Endothelial cell of umbilical vein (primary cell): ENCODE data around the gene BPIFB3. TPM values are rescaled to one million over a fixed set of nuclear protein-coding genes. Genes with fewer than 3 reads are reported as not detected.

Experiments
- BruUV-seq: library from RNA; stranded (reverse); fragments of 400-500 nt; replicated peaks from 2 replicates; lab custom pipeline; 2021; lab: Mats Ljungman, UMichigan
- CTCF ChIA-PET: fragments of 300-600, 350-600 bp; sonication (Branson Sonifier 250); formaldehyde crosslinking; loops from one replicate; lab custom pipeline; 2021; ENCODE audit warnings: antibody characterized with exemption, inconsistent platforms; lab: Charles Lee
- POLR2A ChIA-PET: fragments of 300-600, 350-600 bp; sonication (Branson Sonifier 250); formaldehyde crosslinking; loops from one replicate; lab custom pipeline; 2021; ENCODE audit warnings: antibody characterized with exemption, inconsistent platforms; lab: Charles Lee
- DNase-seq: peaks from one replicate; pipeline ENCODE4 v3.0.0-alpha.2; 2011; ENCODE audit warnings: low read depth, low spot score
- FAIRE-seq: peaks from 2 replicates; lab custom pipeline; 2011; peaks lifted over from hg19 to GRCh38; lab: Jason Lieb, UNC
- H2AFZ ChIP-seq: 2 replicates; pipeline ENCODE4 v1.6.0; 2012; ENCODE audit warnings: low read depth, low read length, control low read depth, inconsistent platforms
- H3K27ac ChIP-seq: 2 replicates; pipeline ENCODE4 v1.5.1; 2011; ENCODE audit warnings: low read depth, mild to moderate bottlenecking, control low read depth, low read length, moderate library complexity; ENCODE audit not compliant: insufficient read depth
- H3K27me3 ChIP-seq, 2 experiments: 2 replicates each; pipeline versions ENCODE4 v1.6.0 to v1.6.1; 2011; ENCODE audit warnings: low read length in 2 of 2, mixed read lengths in 1 of 2; ENCODE audit not compliant: control insufficient read depth in 2 of 2, insufficient read depth in 2 of 2
- H3K36me3 ChIP-seq, 2 experiments: 2 replicates in 1 of 2; 3 replicates in 1 of 2; pipeline ENCODE4 v1.5.1; 2011; ENCODE audit warnings: low read length in 2 of 2, mild to moderate bottlenecking in 1 of 2, moderate library complexity in 1 of 2; ENCODE audit not compliant: control insufficient read depth in 2 of 2, insufficient read depth in 2 of 2; ENCODE audit errors: extremely low read depth in 1 of 2
- H3K4me1 ChIP-seq: 3 replicates; pipeline ENCODE4 v1.5.1; 2011; ENCODE audit warnings: mild to moderate bottlenecking, low read length; ENCODE audit not compliant: control insufficient read depth, insufficient read depth; ENCODE audit errors: extremely low read depth
- H3K4me2 ChIP-seq: 2 replicates; pipeline ENCODE4 v1.6.1; 2011; ENCODE audit warnings: low read length, control low read depth, mixed read lengths; ENCODE audit not compliant: insufficient read depth
- H3K4me3 ChIP-seq, 3 experiments: fragments of 200-600 bp in 1 of 3; sonication (generic), shearing (Covaris generic) in 1 of 3; replicated peaks in 1 of 3; 2 replicates each; pipeline ENCODE4 v1.5.1; 2011 to 2016; ENCODE audit warnings: control low read depth in 3 of 3, low read length in 3 of 3, mild to moderate bottlenecking in 2 of 3, inconsistent platforms in 1 of 3, low read depth in 1 of 3, moderate library complexity in 1 of 3; ENCODE audit not compliant: insufficient read depth in 1 of 3
- H3K79me2 ChIP-seq: 2 replicates; pipeline ENCODE4 v1.6.0; 2012; ENCODE audit warnings: low read length, inconsistent platforms; ENCODE audit not compliant: control insufficient read depth, insufficient read depth
- H3K9ac ChIP-seq: replicated peaks from 2 replicates; pipeline ENCODE3; 2011; ENCODE audit warnings: low read length, control low read depth; ENCODE audit not compliant: insufficient read depth; ENCODE audit errors: extremely low read depth
- H3K9me1 ChIP-seq: replicated peaks from 3 replicates; pipeline ENCODE4 v1.6.0; 2011; ENCODE audit warnings: mild to moderate bottlenecking, low read length; ENCODE audit not compliant: control insufficient read depth, insufficient read depth; ENCODE audit errors: extremely low read depth
- H3K9me3 ChIP-seq: replicated peaks from 2 replicates; pipeline ENCODE4 v1.5.1; 2012; ENCODE audit warnings: low read length, inconsistent platforms; ENCODE audit not compliant: control insufficient read depth, insufficient read depth
- H4K20me1 ChIP-seq: replicated peaks from 2 replicates; pipeline ENCODE3; 2011; ENCODE audit warnings: mild to moderate bottlenecking, low read length; ENCODE audit not compliant: control insufficient read depth, insufficient read depth; ENCODE audit errors: extremely low read depth
- CTCF ChIP-seq, 2 donors: IDR thresholded peaks; 1 replicate in 1 of 2; 2 replicates in 1 of 2; pipeline ENCODE4 v1.5.1; 2011; ENCODE audit warnings: low read length in 2 of 2, mild to moderate bottlenecking in 2 of 2, moderate library complexity in 2 of 2, control low read depth in 1 of 2, inconsistent platforms in 1 of 2, low read depth in 1 of 2; ENCODE audit not compliant: insufficient read depth in 1 of 2; ENCODE audit errors: extremely low read depth in 1 of 2
- FOS ChIP-seq: IDR thresholded peaks from 2 replicates; pipeline ENCODE4 v1.6.1; 2011; ENCODE audit warnings: mild to moderate bottlenecking, low read length, moderate library complexity, borderline replicate concordance; ENCODE audit not compliant: insufficient read depth
- GATA2 ChIP-seq: IDR thresholded peaks from 2 replicates; pipeline ENCODE4 v1.7.0; 2011; ENCODE audit warnings: low read depth, mild to moderate bottlenecking, moderate library complexity, mixed read lengths, low read length; ENCODE audit not compliant: insufficient read length, insufficient read depth
- JUN ChIP-seq: IDR thresholded peaks from 2 replicates; pipeline ENCODE4 v1.6.1; 2011; ENCODE audit warnings: borderline replicate concordance, low read depth; ENCODE audit not compliant: insufficient read length, insufficient read depth
- MYC ChIP-seq: IDR thresholded peaks from one replicate; pipeline ENCODE4 v1.6.1; 2011; ENCODE audit warnings: mild to moderate bottlenecking, low read depth, low read length
- POLR2A ChIP-seq: IDR thresholded peaks from 2 replicates; pipeline ENCODE4 v1.6.1; 2012; ENCODE audit warnings: low read depth, mild to moderate bottlenecking, control low read depth, low read length
- POLR2AphosphoS5 ChIP-seq: IDR thresholded peaks from 2 replicates; pipeline ENCODE4 v1.6.1; 2012; ENCODE audit warnings: low read depth, mild to moderate bottlenecking, control low read depth, low read length, moderate library complexity; ENCODE audit not compliant: insufficient read depth
- dilution Hi-C: fragments of 300-500 bp; cut with MboI; formaldehyde crosslinking; loops from one replicate; pipeline ENCODE4 v1.15.0; 2019; ENCODE audit warnings: low sequenced_read_pairs; ENCODE audit not compliant: extremely low pct_ligation_motif_present
- intact Hi-C: fragments of 100-400 bp; cut with micrococcal nuclease; formaldehyde crosslinking; loops from one replicate; pipeline ENCODE4 v1.10.0; 2022
- polyA plus RNA-seq, 4 experiments: library from polyadenylated mRNA; depleted of rRNA in 3 of 4; stranded (reverse) in 3 of 4; unstranded in 1 of 4; fragments of >200 nt; gene quantifications; 2 replicates each; pipeline versions ENCODE4 v1.2.1 to v1.2.3, GENCODE V29; 2011 to 2012; ENCODE audit warnings: missing spikeins in 1 of 4
- total RNA-seq: library from RNA; stranded (reverse); gene quantifications from 2 replicates; pipeline ENCODE4 v1.2.3, GENCODE V29; 2021

The BPIFB3 gene
- total and polyA plus RNA-seq, 2 donors (not counting 3 experiments of a cell fraction or from before 2014, with no cell fraction given): not detected

- CTCF ChIA-PET: no interaction called here
- H3K9ac ChIP-seq: no peak overlapping the region
Observed at GRCh38 chr20:33084722-33085121, 31.0 kb downstream of the BPIFB3 start.

More at GRCh38 chr20:33084722-33085121, 31.0 kb downstream of the BPIFB3 start:
- Histone ChIP-seq H4K20me1 (no peaks in the 10 kb centered on the region), H3K4me2 (no peak overlapping the region), H3K36me3 (no peaks in the 10 kb centered on the region), H2AFZ (no peak overlapping the region), H3K27me3 (no peaks in the 10 kb centered on the region), H3K4me3 (no peak overlapping the region), H3K79me2 (no peaks in the 10 kb centered on the region), H3K9me1 (no peaks in the 10 kb centered on the region), H3K9me3 (no peaks in the 10 kb centered on the region), H3K4me1 (no peaks in the 10 kb centered on the region), H3K27ac (no peak overlapping the region)
- intact Hi-C loops: no loop called here
- TF ChIP-seq FOS: no peak
- TF ChIP-seq MYC: no peak
- no peak for TF ChIP-seq POLR2AphosphoS5
- no peak for TF ChIP-seq POLR2A
- TF ChIP-seq JUN: no peak
- TF ChIP-seq CTCF (IDR thresholded peaks at IDR 0.05; ENCODE audit: extremely low read depth in 1 of 2, insufficient read depth in 1 of 2, low read depth in 1 of 2, low read length in 2 of 2): no peak
- no peak for TF ChIP-seq GATA2
- dilution Hi-C loops: no loop called here
- FAIRE-seq (no peak), DNase-seq (no peak)
- POLR2A ChIA-PET: no interaction called here
- BruUV-seq: no TSS peak
